ENCODE measurements around the gene CNTNAP2. TPM values are rescaled to one million over a fixed set of nuclear protein-coding genes. Genes with fewer than 3 reads are reported as not detected.

CNTNAP2 gene
- total RNA-seq, 2 experiments from 2014 or later, result 0.28 TPM; not detected in 1

- no peaks in the 10 kb centered on the region for H3K9me3 ChIP-seq (ENCODE audit: low read length)
- no TSS peak for BruUV-seq (replicated peaks)
- no peak for DNase-seq (ENCODE audit: low spot score)
- no peaks in the 10 kb centered on the region for H3K36me3 ChIP-seq (ENCODE audit: insufficient read depth, low read length)
- no peak overlapping the region for H3K27ac ChIP-seq (ENCODE audit: low read depth, low read length, poor library complexity, severe bottlenecking)
- no peaks in the 10 kb centered on the region for H3K9me2 ChIP-seq (ENCODE audit: insufficient read depth, low read length)
- POLR2A ChIA-PET, result no interaction called here
- TF ChIP-seq EZH2phosphoT487 (IDR thresholded peaks at IDR 0.05; ENCODE audit: borderline replicate concordance, low read depth, low read length), result no peak
- TF ChIP-seq, protein P1, sequence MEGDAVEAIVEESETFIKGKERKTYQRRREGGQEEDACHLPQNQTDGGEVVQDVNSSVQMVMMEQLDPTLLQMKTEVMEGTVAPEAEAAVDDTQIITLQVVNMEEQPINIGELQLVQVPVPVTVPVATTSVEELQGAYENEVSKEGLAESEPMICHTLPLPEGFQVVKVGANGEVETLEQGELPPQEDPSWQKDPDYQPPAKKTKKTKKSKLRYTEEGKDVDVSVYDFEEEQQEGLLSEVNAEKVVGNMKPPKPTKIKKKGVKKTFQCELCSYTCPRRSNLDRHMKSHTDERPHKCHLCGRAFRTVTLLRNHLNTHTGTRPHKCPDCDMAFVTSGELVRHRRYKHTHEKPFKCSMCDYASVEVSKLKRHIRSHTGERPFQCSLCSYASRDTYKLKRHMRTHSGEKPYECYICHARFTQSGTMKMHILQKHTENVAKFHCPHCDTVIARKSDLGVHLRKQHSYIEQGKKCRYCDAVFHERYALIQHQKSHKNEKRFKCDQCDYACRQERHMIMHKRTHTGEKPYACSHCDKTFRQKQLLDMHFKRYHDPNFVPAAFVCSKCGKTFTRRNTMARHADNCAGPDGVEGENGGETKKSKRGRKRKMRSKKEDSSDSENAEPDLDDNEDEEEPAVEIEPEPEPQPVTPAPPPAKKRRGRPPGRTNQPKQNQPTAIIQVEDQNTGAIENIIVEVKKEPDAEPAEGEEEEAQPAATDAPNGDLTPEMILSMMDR (conservative IDR thresholded peaks at IDR 0.05; ENCODE audit: low read length), result no peak
- CTCF ChIA-PET (ENCODE audit: unreplicated experiment), result no interaction called here
- H2AFZ ChIP-seq (ENCODE audit: low read length), result no peak overlapping the region
- H3K4me3 ChIP-seq (ENCODE audit: low read depth, low read length, poor library complexity, severe bottlenecking), result no peak overlapping the region
- no peaks in the 10 kb centered on the region for H4K20me1 ChIP-seq (ENCODE audit: insufficient read depth, low read length)
- no peaks in the 10 kb centered on the region for H3K79me2 ChIP-seq (ENCODE audit: insufficient read depth, low read depth, low read length)
- H3K4me1 ChIP-seq (ENCODE audit: insufficient read depth, low read length, poor library complexity, severe bottlenecking), result no peaks in the 10 kb centered on the region
- intact Hi-C loops (cut with micrococcal nuclease; ENCODE audit: unreplicated experiment), result no loop called here
- no peak overlapping the region for H3K4me2 ChIP-seq (ENCODE audit: low read length)
These were observed 2095.1 kb downstream of the CNTNAP2 start for GRCh38 chr7:148211740-148212151.

- no peaks in the 10 kb centered on the region for H3K36me3 ChIP-seq (ENCODE audit: insufficient read depth, low read length)
- intact Hi-C loops (cut with micrococcal nuclease; ENCODE audit: unreplicated experiment), result no loop called here
- BruUV-seq (replicated peaks), result no TSS peak
- H3K79me2 ChIP-seq (ENCODE audit: insufficient read depth, low read depth, low read length), result no peaks in the 10 kb centered on the region
- H3K27ac ChIP-seq (ENCODE audit: low read depth, low read length, poor library complexity, severe bottlenecking), result no peak overlapping the region
- no peak overlapping the region for H2AFZ ChIP-seq (ENCODE audit: low read length)
- H3K9me2 ChIP-seq (ENCODE audit: insufficient read depth, low read length), result no peaks in the 10 kb centered on the region
- H4K20me1 ChIP-seq (ENCODE audit: insufficient read depth, low read length), result no peaks in the 10 kb centered on the region
- H3K4me3 ChIP-seq (ENCODE audit: low read depth, low read length, poor library complexity, severe bottlenecking), result no peak overlapping the region
- POLR2A ChIA-PET, result no interaction called here
- no peak for DNase-seq (ENCODE audit: low spot score)
- H3K4me1 ChIP-seq (ENCODE audit: insufficient read depth, low read length, poor library complexity, severe bottlenecking), result no peaks in the 10 kb centered on the region
- CTCF ChIA-PET (ENCODE audit: unreplicated experiment), result no interaction called here
- H3K4me2 ChIP-seq (ENCODE audit: low read length), result no peak overlapping the region
- TF ChIP-seq EZH2phosphoT487 (IDR thresholded peaks at IDR 0.05; ENCODE audit: borderline replicate concordance, low read depth, low read length), result no peak
- TF ChIP-seq, protein P1 (conservative IDR thresholded peaks at IDR 0.05; ENCODE audit: low read length), result no peak
- H3K9me3 ChIP-seq (ENCODE audit: low read length), result no peaks in the 10 kb centered on the region
These were observed 2096.1 kb downstream of the CNTNAP2 start for GRCh38 chr7:148212731-148213130.

DNA sequence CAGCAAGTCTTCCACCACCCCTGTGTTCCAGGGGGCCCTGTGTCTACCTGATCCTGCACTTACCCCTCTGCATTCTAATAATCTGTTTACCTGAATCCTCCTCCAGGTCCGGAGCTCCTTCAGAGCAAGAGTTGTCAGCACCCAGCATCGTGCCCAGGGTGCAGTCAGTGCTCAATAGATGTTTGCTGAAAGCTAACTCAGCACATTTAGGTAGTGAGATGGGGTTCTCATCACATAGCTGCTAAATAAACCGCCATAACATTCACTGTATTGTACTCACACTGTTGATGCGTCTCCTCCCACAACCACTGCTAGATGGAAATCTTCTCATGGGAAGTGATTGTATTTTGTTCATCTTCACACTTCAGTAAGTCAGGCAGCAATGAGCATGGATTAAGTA, 2097.5 kb downstream of the CNTNAP2 start:
- Histone ChIP-seq H4K20me1 (ENCODE audit: insufficient read depth, low read length) (no peaks in the 10 kb centered on the region), H3K9me2 (ENCODE audit: insufficient read depth, low read length) (no peaks in the 10 kb centered on the region), H2AFZ (ENCODE audit: low read length) (no peak overlapping the region), H3K79me2 (ENCODE audit: insufficient read depth, low read depth, low read length) (no peaks in the 10 kb centered on the region), H3K36me3 (ENCODE audit: insufficient read depth, low read length) (no peaks in the 10 kb centered on the region), H3K9me3 (ENCODE audit: low read length) (no peaks in the 10 kb centered on the region), H3K4me1 (ENCODE audit: insufficient read depth, low read length, poor library complexity, severe bottlenecking) (no peaks in the 10 kb centered on the region), H3K4me3 (ENCODE audit: low read depth, low read length, poor library complexity, severe bottlenecking) (no peak overlapping the region), H3K27ac (ENCODE audit: low read depth, low read length, poor library complexity, severe bottlenecking) (no peak overlapping the region), H3K4me2 (ENCODE audit: low read length) (no peak overlapping the region)
- ChIA-PET CTCF (ENCODE audit: unreplicated experiment) (no interaction called here), POLR2A (interaction anchor here (0.6 to 1.2 kb wide), 2 partner anchors 16 to 103 kb away, joined by 3 read pairs; no protein-coding TSS in a partner anchor)
- BruUV-seq (replicated peaks), result no TSS peak
- TF ChIP-seq, protein P1 (conservative IDR thresholded peaks at IDR 0.05; ENCODE audit: low read length), result no peak
- no peak for TF ChIP-seq EZH2phosphoT487 (IDR thresholded peaks at IDR 0.05; ENCODE audit: borderline replicate concordance, low read depth, low read length)
- intact Hi-C loops (cut with micrococcal nuclease; ENCODE audit: unreplicated experiment), result no loop called here
- DNase-seq (ENCODE audit: low spot score), result no peak
